HG02588 (cell line): ENCODE data around the gene CFAP77.

Source experiments
- ATAC-seq: cut with Tn5 transposase; IDR thresholded peaks from one replicate; pipeline ENCODE4 v1.9.1; 2021; ENCODE audit warnings: mild to moderate bottlenecking, moderate library complexity; ENCODE audit not compliant: unreplicated experiment

Gene CFAP77

GRCh38 chr9:132514011-132514744 is 104.2 kb downstream of the CFAP77 start:
- no peak for ATAC-seq

GRCh38 chr9:132514821-132515220 is 104.8 kb downstream of the CFAP77 start:
- no peak for ATAC-seq

- no peak for ATAC-seq
Measured at GRCh38 chr9:132516301-132516700, 106.3 kb downstream of the CFAP77 start.

- ATAC-seq = no peak
Measured at GRCh38 chr9:132516911-132517310, 106.9 kb downstream of the CFAP77 start.

- ATAC-seq = no peak
Measured at GRCh38 chr9:132517815-132518550, 108.0 kb downstream of the CFAP77 start.

GRCh38 chr9:132518626-132519025 is 108.6 kb downstream of the CFAP77 start:
- ATAC-seq = no peak

GRCh38 chr9:132519033-132519432 is 109.0 kb downstream of the CFAP77 start:
- no peak for ATAC-seq

GRCh38 chr9:132520612-132521011 is 110.6 kb downstream of the CFAP77 start:
- no peak for ATAC-seq

GRCh38 chr9:132525308-132526023 is 115.5 kb downstream of the CFAP77 start:
- ATAC-seq = no peak

GRCh38 chr9:132531195-132531594 is 121.2 kb downstream of the CFAP77 start:
- no peak for ATAC-seq

GRCh38 chr9:132531710-132532570 is 121.9 kb downstream of the CFAP77 start:
- ATAC-seq = no peak

- no peak for ATAC-seq
Measured at GRCh38 chr9:132534832-132535231, 124.8 kb downstream of the CFAP77 start.

- ATAC-seq = no peak
Measured at GRCh38 chr9:132536124-132536523, 126.1 kb downstream of the CFAP77 start.

GRCh38 chr9:132537352-132537751 is 127.3 kb downstream of the CFAP77 start:
- no peak for ATAC-seq

- no peak for ATAC-seq
Measured at GRCh38 chr9:132538071-132538470, 128.1 kb downstream of the CFAP77 start.

GRCh38 chr9:132539096-132539495 is 129.1 kb downstream of the CFAP77 start:
- ATAC-seq = no peak

- ATAC-seq = no peak
Measured at GRCh38 chr9:132541051-132541450, 131.0 kb downstream of the CFAP77 start.

- ATAC-seq = no peak
Measured at GRCh38 chr9:132541870-132542830, 132.1 kb downstream of the CFAP77 start.

- no peak for ATAC-seq
Measured at GRCh38 chr9:132543251-132543650, 133.2 kb downstream of the CFAP77 start.

- ATAC-seq = no peak
Measured at GRCh38 chr9:132543960-132544359, 133.9 kb downstream of the CFAP77 start.
